Effector memory CD8-positive, alpha-beta T cell (primary cell): ENCODE results near the gene DAD1.
A peak's percentile ranks its signal among the peaks of the same experiment; 100 is the strongest.

Source experiments
- ATAC-seq: fragments of 150-1000 bp; cut with Tn5 transposase; replicated peaks from 2 replicates; pipeline ENCODE4 v1.10.0; 2021; ENCODE audit warnings: mild to moderate bottlenecking, moderate library complexity
- DNase-seq, 3 experiments: peaks; one replicate each; pipeline ENCODE4 v3.0.0; 2021
- H3K27ac Mint-ChIP-seq, 2 donors: one replicate each; pipeline ENCODE4 v1.8.0; 2022; ENCODE audit warnings: mild to moderate bottlenecking in 2 of 2, mixed read lengths in 2 of 2, moderate library complexity in 2 of 2
- H3K27me3 Mint-ChIP-seq, 2 donors: one replicate each; pipeline ENCODE4 v1.8.0; 2022; ENCODE audit warnings: mixed read lengths in 2 of 2
- H3K36me3 Mint-ChIP-seq: one replicate; pipeline ENCODE4 v1.8.0; 2022; ENCODE audit warnings: mild to moderate bottlenecking, moderate library complexity, mixed read lengths; ENCODE audit not compliant: insufficient read depth
- H3K4me1 Mint-ChIP-seq, 2 donors: one replicate each; pipeline ENCODE4 v1.8.0; 2022; ENCODE audit warnings: low read depth in 2 of 2, mixed read lengths in 2 of 2
- H3K4me3 Mint-ChIP-seq, 2 donors: one replicate each; pipeline ENCODE4 v1.8.0; 2022; ENCODE audit warnings: mild to moderate bottlenecking in 2 of 2, mixed read lengths in 2 of 2, moderate library complexity in 2 of 2
- H3K9me3 Mint-ChIP-seq, 2 donors: one replicate each; pipeline ENCODE4 v1.8.0; 2022; ENCODE audit warnings: mixed read lengths in 2 of 2

DAD1 gene

DNA sequence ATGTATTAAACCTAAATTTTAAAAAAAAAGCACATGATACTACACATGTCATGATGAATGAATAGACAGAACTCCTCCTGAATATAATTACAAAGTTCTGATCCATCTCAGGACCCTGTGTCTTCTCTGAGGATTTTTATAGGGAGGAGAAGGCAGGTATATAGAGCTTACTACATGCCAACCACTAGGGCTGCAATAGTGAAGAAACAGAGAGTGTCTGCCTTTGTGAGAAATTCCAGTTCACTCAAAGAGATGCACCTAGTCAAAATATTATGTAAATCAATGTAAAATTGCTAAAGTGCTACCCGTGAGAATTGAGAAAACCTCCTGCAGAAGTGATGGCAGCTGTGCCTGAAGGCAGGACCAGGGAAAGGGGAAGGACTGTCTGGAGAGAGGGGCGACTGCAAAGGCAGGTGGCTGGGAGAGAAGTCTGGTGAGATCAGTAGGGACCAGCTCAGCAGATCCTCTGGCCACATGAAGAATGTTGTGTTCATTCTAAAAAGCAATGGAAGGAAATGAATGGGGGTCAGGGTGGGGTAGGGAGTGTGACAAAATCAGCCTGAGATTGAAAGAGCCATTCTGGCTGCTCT, 24.2 kb upstream of the DAD1 start:
- no peak overlapping the region for H3K27ac Mint-ChIP-seq
- DNase-seq (no peak), ATAC-seq (no peak)
- H3K36me3 Mint-ChIP-seq: peaks cover 27% of the 10 kb centered on the region
- H3K9me3 Mint-ChIP-seq: no peaks in the 10 kb centered on the region
- no peaks in the 10 kb centered on the region for H3K27me3 Mint-ChIP-seq
- no peak overlapping the region for H3K4me3 Mint-ChIP-seq
- H3K4me1 Mint-ChIP-seq: no peaks in the 10 kb centered on the region

DNA sequence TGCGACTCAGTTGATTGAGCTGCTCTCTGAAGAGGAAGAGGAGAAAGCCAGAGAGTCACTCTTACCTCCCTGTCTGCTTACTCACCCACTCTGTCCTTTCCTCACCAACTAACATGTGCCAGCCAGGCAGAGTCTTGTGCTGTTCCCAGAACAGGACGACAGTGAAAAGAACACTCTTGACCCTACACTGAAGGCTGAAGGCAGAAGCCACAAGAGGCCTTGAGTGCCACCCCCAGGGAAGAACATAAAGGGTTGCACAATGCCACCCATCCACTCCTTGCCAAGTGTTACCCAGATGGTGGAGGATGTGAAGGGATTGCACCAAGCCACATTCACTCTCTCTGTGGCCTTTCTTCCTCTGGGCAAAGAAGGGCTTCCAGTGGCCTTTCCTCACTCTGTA, 21.9 kb upstream of the DAD1 start:
- DNase-seq (no peak), ATAC-seq (no peak)
- H3K4me1 Mint-ChIP-seq: no peaks in the 10 kb centered on the region
- H3K9me3 Mint-ChIP-seq: no peaks in the 10 kb centered on the region
- H3K36me3 Mint-ChIP-seq: peaks cover 37% of the 10 kb centered on the region
- H3K4me3 Mint-ChIP-seq: no peak overlapping the region
- H3K27ac Mint-ChIP-seq: no peak overlapping the region
- no peaks in the 10 kb centered on the region for H3K27me3 Mint-ChIP-seq

DNA sequence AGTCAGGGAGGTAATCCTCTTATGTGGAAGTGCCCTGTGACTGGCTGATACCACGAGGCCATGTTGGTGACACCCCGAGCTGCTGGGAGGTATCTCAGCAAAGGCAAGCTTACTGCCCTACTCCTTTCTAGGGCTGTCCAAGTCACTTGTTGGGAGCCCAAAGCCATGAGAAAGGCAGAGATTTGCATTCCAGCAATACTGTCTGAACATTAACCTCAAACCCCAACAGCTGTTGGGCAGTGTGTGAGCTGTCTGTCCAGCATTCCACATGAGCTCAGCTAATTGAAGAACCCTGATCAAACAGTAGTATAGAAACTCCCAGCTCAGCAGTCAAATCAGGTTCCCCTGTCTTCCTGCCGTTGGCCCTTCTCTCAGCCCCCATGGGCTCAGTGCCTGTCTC, 18.3 kb upstream of the DAD1 start:
- peaks cover under 1 to 5% of the 10 kb centered on the region in 2 donors for H3K4me1 Mint-ChIP-seq
- no peak for ATAC-seq
- H3K27me3 Mint-ChIP-seq: no peaks in the 10 kb centered on the region
- H3K4me3 Mint-ChIP-seq: no peak overlapping the region
- H3K36me3 Mint-ChIP-seq: peaks cover 54% of the 10 kb centered on the region
- DNase-seq: no peak
- no peak overlapping the region for H3K27ac Mint-ChIP-seq
- H3K9me3 Mint-ChIP-seq: no peaks in the 10 kb centered on the region

DNA sequence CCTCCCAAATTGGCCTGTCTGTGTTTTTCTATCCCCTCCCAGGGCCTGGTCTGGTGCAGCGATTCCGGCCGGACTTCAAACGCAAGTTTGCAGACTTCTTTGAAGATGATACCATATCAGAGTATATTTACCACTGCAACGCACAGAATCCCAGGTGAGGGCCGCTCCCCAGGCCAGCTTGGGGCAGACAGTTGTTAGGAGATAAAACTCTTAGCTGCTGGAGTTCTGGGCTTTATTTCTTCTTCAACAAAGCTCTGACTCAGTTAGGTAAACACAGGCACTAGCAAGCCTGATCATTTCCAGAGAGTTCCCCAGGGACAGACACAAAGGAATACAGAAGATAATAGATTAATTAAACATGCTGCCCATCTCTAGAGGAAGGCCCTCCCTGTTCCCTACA, 17.4 kb upstream of the DAD1 start:
- H3K27me3 Mint-ChIP-seq: no peaks in the 10 kb centered on the region
- no peak overlapping the region for H3K4me3 Mint-ChIP-seq
- DNase-seq (no peak), ATAC-seq (no peak)
- H3K27ac Mint-ChIP-seq: no peak overlapping the region
- peaks cover 6 to 12% of the 10 kb centered on the region in 2 donors for H3K4me1 Mint-ChIP-seq
- H3K9me3 Mint-ChIP-seq: no peaks in the 10 kb centered on the region
- peaks cover 50% of the 10 kb centered on the region for H3K36me3 Mint-ChIP-seq

DNA sequence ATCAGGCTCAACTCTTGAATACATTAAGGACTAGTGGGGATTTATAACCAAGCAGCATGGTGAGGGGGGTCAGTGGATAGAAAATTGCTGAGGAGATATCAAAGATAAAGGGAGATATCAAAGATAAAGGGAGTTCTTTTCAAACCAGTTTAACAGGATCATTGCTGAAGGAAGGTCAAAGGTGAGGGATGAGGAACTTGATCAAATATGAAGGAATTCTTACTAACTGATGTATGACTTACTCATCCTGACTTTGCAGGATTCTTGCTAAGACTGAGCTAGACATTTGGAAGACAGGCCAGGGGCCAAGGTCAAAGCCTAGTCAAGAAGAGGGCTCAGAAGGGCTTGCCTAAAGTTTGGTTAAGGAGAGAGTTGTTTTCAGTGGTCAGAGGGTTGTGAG, 13.8 kb upstream of the DAD1 start:
- peaks cover 29% of the 10 kb centered on the region for H3K36me3 Mint-ChIP-seq
- H3K27me3 Mint-ChIP-seq: no peaks in the 10 kb centered on the region
- no peak for ATAC-seq
- H3K4me3 Mint-ChIP-seq: no peak overlapping the region
- no peaks in the 10 kb centered on the region for H3K9me3 Mint-ChIP-seq
- DNase-seq: no peak
- H3K27ac Mint-ChIP-seq: no peak overlapping the region
- peaks cover 16 to 34% of the 10 kb centered on the region in 2 donors for H3K4me1 Mint-ChIP-seq

DNA sequence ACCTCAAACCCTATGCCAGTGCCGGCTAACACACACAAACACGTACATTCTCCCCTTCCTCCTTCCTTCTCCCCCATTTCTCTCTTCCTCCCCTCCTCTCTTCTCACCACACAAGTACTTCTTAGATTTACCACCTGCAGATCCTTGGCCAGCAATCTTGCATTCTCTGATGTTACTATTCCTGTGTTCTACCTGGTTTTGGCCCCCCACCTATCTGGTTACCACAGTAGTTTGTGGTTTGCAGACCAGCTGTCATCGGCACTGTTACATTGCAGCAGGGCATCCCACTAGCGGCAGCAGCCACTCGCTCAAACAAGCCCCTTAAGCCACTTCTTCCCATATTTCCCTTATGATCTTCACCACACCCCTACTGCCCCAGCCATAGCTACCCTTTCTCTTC, 13.0 kb upstream of the DAD1 start:
- peaks cover 18 to 37% of the 10 kb centered on the region in 2 donors for H3K4me1 Mint-ChIP-seq
- no peak overlapping the region for H3K4me3 Mint-ChIP-seq
- no peaks in the 10 kb centered on the region for H3K9me3 Mint-ChIP-seq
- no peak for ATAC-seq
- H3K27me3 Mint-ChIP-seq: no peaks in the 10 kb centered on the region
- no peak for DNase-seq
- H3K27ac Mint-ChIP-seq: no peak overlapping the region
- H3K36me3 Mint-ChIP-seq: peaks cover 24% of the 10 kb centered on the region

DNA sequence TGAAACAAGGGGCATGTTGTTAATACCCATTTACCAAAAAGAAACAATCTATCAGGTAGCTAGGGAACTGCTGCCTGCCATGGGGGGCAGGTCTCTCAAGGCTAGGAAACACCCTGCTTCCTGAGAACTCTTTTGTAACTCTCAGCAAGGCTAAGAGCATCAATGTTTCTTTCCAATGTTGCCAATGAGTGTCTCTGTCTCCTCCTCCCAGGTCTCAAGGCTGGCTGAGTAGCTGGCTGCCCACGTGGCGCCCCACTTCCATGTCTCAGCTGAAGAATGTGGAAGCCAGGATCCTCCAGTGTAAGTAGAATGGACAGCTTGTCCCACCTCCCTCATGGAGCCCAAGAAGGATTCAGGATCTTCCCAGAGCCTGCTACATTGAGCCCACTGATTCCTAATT, 12.4 kb upstream of the DAD1 start:
- H3K27ac Mint-ChIP-seq: no peak overlapping the region
- peaks cover 18 to 37% of the 10 kb centered on the region in 2 donors for H3K4me1 Mint-ChIP-seq
- no peak for ATAC-seq
- DNase-seq: no peak
- peaks cover 21% of the 10 kb centered on the region for H3K36me3 Mint-ChIP-seq
- H3K9me3 Mint-ChIP-seq: no peaks in the 10 kb centered on the region
- H3K27me3 Mint-ChIP-seq: no peaks in the 10 kb centered on the region
- H3K4me3 Mint-ChIP-seq: no peak overlapping the region

DNA sequence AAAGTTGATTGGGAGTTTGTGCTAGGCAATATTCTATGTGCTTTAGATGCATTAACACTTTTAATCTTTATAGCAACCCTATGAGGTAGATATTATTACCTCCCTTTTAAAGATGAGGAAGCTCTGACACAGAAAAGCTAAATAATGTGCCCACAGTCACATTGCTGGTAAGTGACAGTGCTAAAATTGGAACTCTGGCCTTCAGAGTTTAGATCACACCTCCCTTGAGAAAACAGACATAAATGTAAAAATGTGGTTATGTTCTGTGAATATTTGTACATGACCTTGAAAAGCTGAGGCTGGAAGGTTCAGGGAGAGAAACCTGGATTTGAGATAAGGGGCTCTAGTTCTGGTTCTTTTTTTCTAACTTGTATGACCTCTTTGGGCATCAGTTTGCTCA, 11.0 kb upstream of the DAD1 start:
- H3K27me3 Mint-ChIP-seq: no peaks in the 10 kb centered on the region
- ATAC-seq (no peak), DNase-seq (no peak)
- H3K4me3 Mint-ChIP-seq: no peak overlapping the region
- H3K36me3 Mint-ChIP-seq: peaks cover 15% of the 10 kb centered on the region
- H3K9me3 Mint-ChIP-seq: no peaks in the 10 kb centered on the region
- peaks cover 18 to 37% of the 10 kb centered on the region in 2 donors for H3K4me1 Mint-ChIP-seq
- H3K27ac Mint-ChIP-seq: no peak overlapping the region

DNA sequence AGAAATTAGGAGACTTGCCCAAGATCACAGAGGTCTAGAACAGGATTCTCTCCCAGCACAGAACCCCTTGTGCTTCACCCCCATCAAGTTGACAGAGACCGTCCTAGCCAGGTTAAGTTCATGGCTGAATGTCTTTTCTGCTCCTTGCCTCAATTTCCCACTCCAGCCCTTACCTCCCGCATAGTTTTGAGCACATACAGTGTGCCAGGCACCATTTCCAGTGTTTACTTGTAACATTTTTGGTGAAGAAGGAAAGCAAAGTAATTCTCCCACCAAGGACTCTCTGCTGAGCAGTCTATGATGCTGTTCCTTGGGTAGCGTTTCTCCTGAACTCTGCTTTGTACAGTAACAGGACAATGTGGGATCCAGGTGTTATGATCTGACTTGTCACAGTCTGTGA, 10.3 kb upstream of the DAD1 start:
- Mint-ChIP-seq H3K9me3 (no peaks in the 10 kb centered on the region), H3K4me1 (peaks cover 18 to 37% of the 10 kb centered on the region in 2 donors), H3K4me3 (peak overlapping the region; percentile 94 to 99), H3K36me3 (peaks cover 11% of the 10 kb centered on the region), H3K27me3 (no peaks in the 10 kb centered on the region), H3K27ac (peak overlapping the region; percentile 90 to 96)
- DNase-seq (no peak), ATAC-seq (no peak)

DNA sequence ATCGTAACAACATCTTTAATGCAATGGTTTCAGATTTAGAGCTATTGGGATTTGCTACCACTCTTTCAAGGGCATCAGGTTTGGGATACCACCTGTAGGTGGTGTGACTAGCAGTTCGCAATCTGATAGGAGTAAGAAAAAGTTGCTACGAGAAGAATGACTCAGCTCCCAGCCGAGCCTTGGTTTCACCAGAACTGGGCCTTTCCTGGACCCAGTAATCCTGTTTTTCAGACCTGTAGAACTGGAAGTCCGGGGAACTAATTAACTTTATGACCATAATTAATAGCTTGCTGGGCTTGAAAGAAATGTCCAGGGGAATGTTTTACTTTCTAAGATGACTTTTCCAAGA, 9.8 kb upstream of the DAD1 start:
- peaks cover 7% of the 10 kb centered on the region for H3K36me3 Mint-ChIP-seq

DNA sequence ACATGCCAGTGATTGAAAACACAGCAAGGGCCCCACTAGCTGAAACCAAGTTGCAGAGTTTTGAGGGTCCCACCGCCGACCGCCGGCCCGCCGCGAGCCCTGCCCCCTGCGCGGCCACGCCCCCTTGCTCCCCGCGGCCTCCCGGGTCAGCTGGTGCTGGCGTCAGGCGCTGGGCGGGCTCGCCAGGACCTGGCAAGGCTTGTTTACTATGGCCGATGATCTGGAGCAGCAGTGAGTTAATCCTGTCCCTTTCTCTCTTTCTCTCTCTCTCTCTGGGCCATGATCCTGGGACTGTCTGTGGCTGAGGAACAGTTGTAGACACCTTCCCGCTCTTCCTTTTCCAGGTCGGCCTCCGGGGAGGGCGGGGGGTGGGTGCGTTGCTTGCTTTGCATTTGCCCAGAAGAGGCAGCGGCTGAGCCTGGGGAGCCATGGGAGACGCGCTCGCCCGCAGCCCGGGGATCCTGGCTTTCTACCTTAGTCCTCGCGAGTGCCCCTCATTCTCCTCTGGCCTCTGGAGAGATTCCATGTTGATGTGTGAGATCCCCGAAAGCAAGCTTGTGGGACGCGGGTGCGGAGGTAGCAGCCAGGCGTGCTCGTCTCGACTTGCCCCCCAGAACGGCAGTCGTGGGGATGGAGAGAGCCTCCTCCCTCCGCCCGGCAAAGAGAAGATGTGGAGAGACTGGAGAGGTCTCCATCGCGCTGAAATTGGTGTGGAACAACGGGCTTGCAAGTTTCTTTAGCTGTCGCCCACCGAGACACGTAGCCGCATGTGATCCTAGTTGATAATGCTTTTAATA, 9.3 kb upstream of the DAD1 start, which contains the start of gene ABHD4:
ABHD4 (plus strand) TSS at position 202 of the 797 bp plus-strand sequence; CDS start at position 209, 7 bp downstream.
- ATAC-seq (peak; percentile 94), DNase-seq (peak; percentile 50 to 58 (median 53))
- Mint-ChIP-seq H3K27ac (peak within 1 kb of the TSS; percentile 90 to 96), H3K4me3 (peak within 1 kb of the TSS; percentile 94 to 99), H3K36me3 (peaks cover under 1% of the 10 kb centered on the region), H3K9me3 (no peaks in the 10 kb centered on the region), H3K4me1 (peaks cover 18 to 37% of the 10 kb centered on the region in 2 donors), H3K27me3 (no peaks in the 10 kb centered on the region)

More for the DNA sequence above, 9.8 kb upstream of the DAD1 start:
- H3K4me1 Mint-ChIP-seq: peaks cover 18 to 37% of the 10 kb centered on the region in 2 donors
- H3K9me3 Mint-ChIP-seq: no peaks in the 10 kb centered on the region
- peak overlapping the region; percentile 90 to 96 for H3K27ac Mint-ChIP-seq
- peak in 1 of 3 experiments; percentile 10 for DNase-seq
- peak; percentile 52 for ATAC-seq
- H3K4me3 Mint-ChIP-seq: peak overlapping the region; percentile 94 to 99
- H3K27me3 Mint-ChIP-seq: no peaks in the 10 kb centered on the region

DNA sequence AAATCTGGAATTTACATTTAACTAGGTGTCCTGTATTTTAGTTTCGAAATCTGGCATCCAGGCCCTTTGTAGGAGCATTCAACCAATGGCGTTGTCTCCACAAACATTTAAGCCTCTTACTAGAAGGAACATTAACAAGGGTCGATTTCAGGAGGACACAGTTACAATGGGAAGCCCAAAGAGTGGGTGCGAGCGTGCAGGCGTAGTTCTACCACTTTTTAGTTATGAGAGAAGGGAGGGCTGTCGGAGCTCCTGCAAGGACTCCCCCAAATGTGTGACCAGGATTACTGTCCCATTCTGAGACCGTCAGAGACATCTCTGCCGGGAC, 8.7 kb upstream of the DAD1 start:
- H3K27ac Mint-ChIP-seq: peak overlapping the region; percentile 90 to 96
- DNase-seq (no peak), ATAC-seq (no peak)
- peaks cover 18 to 37% of the 10 kb centered on the region in 2 donors for H3K4me1 Mint-ChIP-seq
- peak overlapping the region; percentile 94 to 99 for H3K4me3 Mint-ChIP-seq
- no peaks in the 10 kb centered on the region for H3K36me3 Mint-ChIP-seq
- H3K9me3 Mint-ChIP-seq: no peaks in the 10 kb centered on the region
- H3K27me3 Mint-ChIP-seq: no peaks in the 10 kb centered on the region

DNA sequence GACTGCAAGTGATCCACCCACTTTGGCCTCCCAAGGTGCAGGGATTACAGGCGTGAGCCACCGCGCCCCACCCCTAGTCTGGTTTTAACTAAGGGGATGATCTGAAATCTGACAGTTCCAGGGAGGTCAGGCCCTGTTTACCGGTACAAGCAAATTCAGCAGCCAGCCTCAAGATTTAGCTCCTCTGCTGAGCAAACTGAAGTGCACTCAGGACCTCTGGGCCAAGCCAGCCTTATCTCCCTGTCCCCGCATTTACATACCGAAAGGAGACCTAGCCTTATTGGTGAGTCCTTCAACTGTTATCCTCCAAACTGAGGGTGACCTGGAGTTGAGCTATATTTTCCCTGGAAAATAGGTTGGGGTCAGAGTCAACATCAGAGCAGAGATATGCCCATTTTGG, 8.2 kb upstream of the DAD1 start:
- no peaks in the 10 kb centered on the region for H3K36me3 Mint-ChIP-seq
- H3K27ac Mint-ChIP-seq: peak overlapping the region; percentile 90 to 96
- H3K27me3 Mint-ChIP-seq: no peaks in the 10 kb centered on the region
- H3K4me1 Mint-ChIP-seq: peaks cover 17 to 32% of the 10 kb centered on the region in 2 donors
- no peak for ATAC-seq
- no peak for DNase-seq
- H3K4me3 Mint-ChIP-seq: peak overlapping the region; percentile 94 to 99
- H3K9me3 Mint-ChIP-seq: no peaks in the 10 kb centered on the region

DNA sequence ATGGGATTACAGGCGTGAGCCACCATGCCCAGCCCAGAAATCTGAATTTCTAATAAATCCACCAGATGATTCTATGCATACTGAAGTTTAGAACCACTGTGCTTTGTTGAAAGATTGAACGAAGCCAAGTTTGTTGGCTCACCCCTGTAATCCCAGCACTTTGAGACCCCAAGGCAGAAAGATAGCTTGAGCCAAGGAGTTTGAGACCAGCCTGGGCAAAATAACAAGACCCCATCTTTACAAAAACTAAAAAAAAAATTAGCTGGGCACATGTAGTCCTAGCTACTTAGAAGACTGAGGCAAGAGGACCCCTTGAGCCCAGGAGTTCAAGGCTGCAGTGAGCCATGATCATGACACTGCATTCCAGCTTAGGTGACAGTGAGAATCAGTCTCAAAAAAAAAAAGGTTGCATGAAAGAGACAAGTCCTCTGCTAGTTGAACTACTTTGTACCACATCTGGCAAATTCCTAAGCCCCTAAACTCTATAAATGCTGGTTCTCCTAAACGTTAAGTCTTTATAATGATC, 7.4 kb upstream of the DAD1 start:
- DNase-seq (no peak), ATAC-seq (no peak)
- H3K27me3 Mint-ChIP-seq: no peaks in the 10 kb centered on the region
- no peaks in the 10 kb centered on the region for H3K36me3 Mint-ChIP-seq
- H3K4me3 Mint-ChIP-seq: no peak overlapping the region
- H3K9me3 Mint-ChIP-seq: no peaks in the 10 kb centered on the region
- peaks cover 12 to 26% of the 10 kb centered on the region in 2 donors for H3K4me1 Mint-ChIP-seq
- H3K27ac Mint-ChIP-seq: no peak overlapping the region
